SK-N-SH (cell line): ENCODE measurements around the gene KMO. TPM values are rescaled to one million over a fixed set of nuclear protein-coding genes. Genes with fewer than 3 reads are reported as not detected.
A peak's percentile ranks its signal among the peaks of the same experiment; 100 is the strongest.

Source experiments
- CTCF ChIA-PET: fragments of 300-600, 350-600 bp; formaldehyde crosslinking; extraction: SDS; loops from one replicate; lab custom pipeline; 2021; lab: Yijun Ruan, JAX
- POLR2A ChIA-PET: fragments of 350-600 bp; sonication (Branson Sonifier 250); formaldehyde crosslinking; extraction: SDS; loops from one replicate; lab custom pipeline; 2020; ENCODE audit warnings: antibody characterized with exemption, inconsistent platforms; lab: Yijun Ruan, JAX
- DNase-seq: peaks from one replicate; pipeline ENCODE4 v3.0.0; 2012
- H2AFZ ChIP-seq: fragments of 200-600 bp; sonication (generic); 2 replicates; pipeline ENCODE4 v1.8.1; 2016; ENCODE audit warnings: antibody characterized with exemption, mild to moderate bottlenecking, low read depth
- H3F3A ChIP-seq: fragments of 200-600 bp; sonication (generic); replicated peaks from 2 replicates; pipeline ENCODE3; 2016; ENCODE audit warnings: antibody characterized with exemption, mild to moderate bottlenecking; ENCODE audit not compliant: insufficient read depth
- H3K27ac ChIP-seq, 2 experiments: fragments of 200-500 bp in 1 of 2; fragments of 200-600 bp in 1 of 2; sonication (Bioruptor generic) in 1 of 2; sonication (generic), shearing (Covaris generic) in 1 of 2; 2 replicates each; pipeline versions ENCODE4 v1.5.1 to v1.6.1; 2014 to 2016; ENCODE audit warnings: low read depth in 2 of 2, inconsistent platforms in 1 of 2, low read length in 1 of 2, mild to moderate bottlenecking in 1 of 2, mixed read lengths in 1 of 2
- H3K27me3 ChIP-seq: fragments of 200-600 bp; sonication (generic), shearing (Covaris generic); 2 replicates; pipeline ENCODE4 v1.6.1; 2016; ENCODE audit warnings: mixed run types; ENCODE audit not compliant: insufficient read depth
- H3K36me3 ChIP-seq, 2 experiments: fragments of 200-500 bp in 1 of 2; fragments of 200-600 bp in 1 of 2; sonication (Bioruptor generic) in 1 of 2; sonication (generic) in 1 of 2; replicated peaks in 1 of 2; 2 replicates each; pipeline versions ENCODE3 to v1.5.1; 2014 to 2016; ENCODE audit warnings: low read length in 1 of 2, mild to moderate bottlenecking in 1 of 2; ENCODE audit not compliant: insufficient read depth in 2 of 2, control insufficient read depth in 1 of 2
- H3K4me1 ChIP-seq, 2 experiments: fragments of 200-500 bp in 1 of 2; fragments of 200-600 bp in 1 of 2; sonication (Bioruptor generic) in 1 of 2; sonication (generic), shearing (Covaris generic) in 1 of 2; 2 replicates each; pipeline versions ENCODE4 v1.5.1 to v1.6.1; 2014 to 2016; ENCODE audit warnings: low read depth in 1 of 2, low read length in 1 of 2, mixed run types in 1 of 2; ENCODE audit not compliant: insufficient read depth in 2 of 2, control insufficient read depth in 1 of 2
- H3K4me2 ChIP-seq: fragments of 200-600 bp; sonication (generic), shearing (Covaris generic); 2 replicates; pipeline ENCODE4 v1.6.1; 2017; ENCODE audit warnings: mixed run types
- H3K4me3 ChIP-seq, 2 experiments: fragments of 200-500 bp in 1 of 2; fragments of 200-600 bp in 1 of 2; sonication (Bioruptor generic) in 1 of 2; sonication (generic), shearing (Covaris generic) in 1 of 2; 2 replicates each; pipeline versions ENCODE4 v1.5.1 to v1.8.1; 2014 to 2016; ENCODE audit warnings: low read depth in 2 of 2, inconsistent platforms in 1 of 2, low read length in 1 of 2, mild to moderate bottlenecking in 1 of 2, mixed read lengths in 1 of 2, moderate library complexity in 1 of 2
- H3K79me2 ChIP-seq: fragments of 200-600 bp; sonication (generic); 2 replicates; pipeline ENCODE4 v1.8.1; 2017; ENCODE audit warnings: mild to moderate bottlenecking; ENCODE audit not compliant: insufficient read depth
- H3K9ac ChIP-seq: fragments of 200-600 bp; sonication (generic); 2 replicates; pipeline ENCODE4 v1.6.1; 2017; ENCODE audit warnings: mixed run types
- H3K9me2 ChIP-seq: fragments of 200-600 bp; sonication (generic); 2 replicates; pipeline ENCODE4 v1.6.1; 2017; ENCODE audit warnings: mixed run types
- H3K9me3 ChIP-seq: fragments of 200-600 bp; sonication (generic); 2 replicates; pipeline ENCODE4 v1.6.1; 2017; ENCODE audit warnings: mixed run types, mild to moderate bottlenecking, moderate library complexity
- H4K20me1 ChIP-seq: fragments of 200-600 bp; sonication (generic); 2 replicates; pipeline ENCODE4 v1.6.1; 2017; ENCODE audit warnings: mild to moderate bottlenecking, mixed run types; ENCODE audit not compliant: insufficient read depth
- CHD2 ChIP-seq: fragments of 150-350 bp; IDR thresholded peaks from 2 replicates; pipeline ENCODE4 v1.6.1; 2018; ENCODE audit warnings: low read length; ENCODE audit not compliant: partially characterized antibody
- EP300 ChIP-seq, 2 experiments: IDR thresholded peaks; 2 replicates each; pipeline versions ENCODE4 v1.4.0 to v1.6.1; 2012; ENCODE audit warnings: borderline replicate concordance in 1 of 2, low read depth in 1 of 2, low read length in 1 of 2
- EZH2phosphoT487 ChIP-seq: fragments of 200-600 bp; sonication (generic); IDR thresholded peaks from 2 replicates; pipeline ENCODE4 v1.6.1; 2017; ENCODE audit warnings: low read depth, mixed run types, mild to moderate bottlenecking, antibody characterized with exemption, moderate library complexity, borderline replicate concordance
- FOSL2 ChIP-seq: IDR thresholded peaks from 2 replicates; pipeline ENCODE4 v1.4.0; 2012; ENCODE audit warnings: low read depth, mild to moderate bottlenecking, moderate library complexity, borderline replicate concordance
- FOXM1 ChIP-seq: IDR thresholded peaks from 2 replicates; pipeline ENCODE4 v1.4.0; 2012; ENCODE audit warnings: low read depth, mild to moderate bottlenecking
- JUND ChIP-seq: IDR thresholded peaks from 2 replicates; pipeline ENCODE4 v1.4.0; 2012
- POLR2AphosphoS5 ChIP-seq: IDR thresholded peaks from 2 replicates; pipeline ENCODE4 v1.6.1; 2012; ENCODE audit warnings: low read depth, low read length
- RAD21 ChIP-seq: IDR thresholded peaks from 2 replicates; pipeline ENCODE4 v1.6.1; 2012; ENCODE audit warnings: mild to moderate bottlenecking, low read length
- RFX5 ChIP-seq: IDR thresholded peaks from 2 replicates; pipeline ENCODE4 v1.6.1; 2012; ENCODE audit warnings: mild to moderate bottlenecking, improper control_type of control experiment, low read length
- SMC3 ChIP-seq: IDR thresholded peaks from 2 replicates; pipeline ENCODE4 v1.6.1; 2012; ENCODE audit warnings: low read depth, low read length, improper control_type of control experiment
- YY1 ChIP-seq: IDR thresholded peaks from 2 replicates; pipeline ENCODE4 v1.4.0; 2012; ENCODE audit warnings: low read depth, mild to moderate bottlenecking
- WGBS: methylation state at CpG from one replicate; pipeline ENCODE4 v1.1.6; 2017; ENCODE audit warnings: low lambda C conversion rate; 5-methylcytosine and 5-hydroxymethylcytosine counted together
- polyA plus RNA-seq, 3 experiments: library from polyadenylated mRNA; depleted of rRNA; stranded (reverse); fragments of >200 nt; gene quantifications; 2 replicates each; pipeline ENCODE4 v1.2.3, GENCODE V29; 2012
- TF ChIP-seq, protein P1 (sequence below): IDR thresholded peaks from 2 replicates; pipeline ENCODE4 v1.4.0; 2012; ENCODE audit warnings: low read depth, borderline replicate concordance
- TF ChIP-seq, protein P2 (sequence below): IDR thresholded peaks from 2 replicates; pipeline ENCODE4 v1.6.1; 2012; ENCODE audit warnings: mild to moderate bottlenecking, low read depth, low read length, moderate library complexity

The KMO gene
- polyA plus RNA-seq, 1 of the 3 experiments (the other 2 are of a cell fraction) = not detected

DNA sequence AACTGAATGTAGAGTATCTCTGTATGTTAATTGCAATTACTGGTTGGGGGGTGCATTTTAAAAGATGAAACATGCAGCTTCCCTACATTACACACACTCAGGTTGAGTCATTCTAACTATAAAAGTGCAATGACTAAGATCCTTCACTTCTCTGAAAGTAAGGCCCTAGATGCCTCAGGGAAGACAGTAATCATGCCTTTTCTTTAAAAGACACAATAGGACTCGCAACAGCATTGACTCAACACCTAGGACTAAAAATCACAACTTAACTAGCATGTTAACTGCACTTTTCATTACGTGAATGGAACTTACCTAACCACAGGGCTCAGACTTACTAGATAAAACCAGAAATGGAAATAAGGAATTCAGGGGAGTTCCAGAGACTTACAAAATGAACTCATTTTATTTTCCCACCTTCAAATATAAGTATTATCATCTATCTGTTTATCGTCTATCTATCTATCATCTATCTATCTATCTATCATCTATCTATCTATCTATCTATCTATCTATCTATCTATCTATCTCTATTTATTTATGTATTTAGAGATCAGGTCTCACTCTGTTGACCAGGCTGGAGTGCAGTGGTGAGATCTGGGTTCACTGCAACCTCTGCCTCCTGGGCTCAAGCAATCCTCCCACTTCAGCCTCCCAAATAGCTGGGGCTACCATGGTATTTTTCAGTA, 60.2 kb downstream of the KMO start:
- Histone ChIP-seq H3K4me1 (peaks cover 0 to 13% of the 10 kb centered on the region in 2 experiments; a peak in 1 of 4 replicates), H4K20me1 (no peaks in the 10 kb centered on the region), H3K36me3 (peaks cover 4 to 13% of the 10 kb centered on the region in 2 experiments), H3K4me2 (0 out of 2 replicates have a peak overlapping the region, but pooled peaks have one; percentile 47), H3K4me3 (no peak overlapping the region), H2AFZ (peak overlapping the region; percentile 57; the same call in 1 of the 2 replicates), H3K9me3 (no peaks in the 10 kb centered on the region), H3F3A (peaks cover 17% of the 10 kb centered on the region), H3K9ac (no peak overlapping the region), H3K79me2 (no peaks in the 10 kb centered on the region), H3K27me3 (no peaks in the 10 kb centered on the region), H3K27ac (peak overlapping the region in 1 of 2 experiments; percentile 48; a peak in 2 of 4 replicates), H3K9me2 (no peaks in the 10 kb centered on the region)
- WGBS = 71% methylated on average over 3 of the region's 3 CpGs
- ChIA-PET POLR2A (no interaction called here), CTCF (interaction anchor here (1.1 kb wide), 1 partner anchor 19 kb away, joined by 3 read pairs; no protein-coding TSS in a partner anchor)
- no peak for DNase-seq
- peak; percentile 61 for TF ChIP-seq JUND
- peak; percentile 53; the same call in 1 of the 2 replicates for TF ChIP-seq FOSL2
- TF ChIP-seq RAD21 = no peak
- TF ChIP-seq POLR2AphosphoS5 = no peak
- TF ChIP-seq, protein P1, sequence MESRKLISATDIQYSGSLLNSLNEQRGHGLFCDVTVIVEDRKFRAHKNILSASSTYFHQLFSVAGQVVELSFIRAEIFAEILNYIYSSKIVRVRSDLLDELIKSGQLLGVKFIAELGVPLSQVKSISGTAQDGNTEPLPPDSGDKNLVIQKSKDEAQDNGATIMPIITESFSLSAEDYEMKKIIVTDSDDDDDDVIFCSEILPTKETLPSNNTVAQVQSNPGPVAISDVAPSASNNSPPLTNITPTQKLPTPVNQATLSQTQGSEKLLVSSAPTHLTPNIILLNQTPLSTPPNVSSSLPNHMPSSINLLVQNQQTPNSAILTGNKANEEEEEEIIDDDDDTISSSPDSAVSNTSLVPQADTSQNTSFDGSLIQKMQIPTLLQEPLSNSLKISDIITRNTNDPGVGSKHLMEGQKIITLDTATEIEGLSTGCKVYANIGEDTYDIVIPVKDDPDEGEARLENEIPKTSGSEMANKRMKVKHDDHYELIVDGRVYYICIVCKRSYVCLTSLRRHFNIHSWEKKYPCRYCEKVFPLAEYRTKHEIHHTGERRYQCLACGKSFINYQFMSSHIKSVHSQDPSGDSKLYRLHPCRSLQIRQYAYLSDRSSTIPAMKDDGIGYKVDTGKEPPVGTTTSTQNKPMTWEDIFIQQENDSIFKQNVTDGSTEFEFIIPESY = no peak
- TF ChIP-seq CHD2 = no peak
- no peak for TF ChIP-seq YY1
- TF ChIP-seq SMC3 = no peak
- no peak for TF ChIP-seq EP300 (IDR thresholded peaks at IDR 0.05; ENCODE audit: borderline replicate concordance in 1 of 2, low read depth in 1 of 2, low read length in 1 of 2)
- TF ChIP-seq, protein P2, sequence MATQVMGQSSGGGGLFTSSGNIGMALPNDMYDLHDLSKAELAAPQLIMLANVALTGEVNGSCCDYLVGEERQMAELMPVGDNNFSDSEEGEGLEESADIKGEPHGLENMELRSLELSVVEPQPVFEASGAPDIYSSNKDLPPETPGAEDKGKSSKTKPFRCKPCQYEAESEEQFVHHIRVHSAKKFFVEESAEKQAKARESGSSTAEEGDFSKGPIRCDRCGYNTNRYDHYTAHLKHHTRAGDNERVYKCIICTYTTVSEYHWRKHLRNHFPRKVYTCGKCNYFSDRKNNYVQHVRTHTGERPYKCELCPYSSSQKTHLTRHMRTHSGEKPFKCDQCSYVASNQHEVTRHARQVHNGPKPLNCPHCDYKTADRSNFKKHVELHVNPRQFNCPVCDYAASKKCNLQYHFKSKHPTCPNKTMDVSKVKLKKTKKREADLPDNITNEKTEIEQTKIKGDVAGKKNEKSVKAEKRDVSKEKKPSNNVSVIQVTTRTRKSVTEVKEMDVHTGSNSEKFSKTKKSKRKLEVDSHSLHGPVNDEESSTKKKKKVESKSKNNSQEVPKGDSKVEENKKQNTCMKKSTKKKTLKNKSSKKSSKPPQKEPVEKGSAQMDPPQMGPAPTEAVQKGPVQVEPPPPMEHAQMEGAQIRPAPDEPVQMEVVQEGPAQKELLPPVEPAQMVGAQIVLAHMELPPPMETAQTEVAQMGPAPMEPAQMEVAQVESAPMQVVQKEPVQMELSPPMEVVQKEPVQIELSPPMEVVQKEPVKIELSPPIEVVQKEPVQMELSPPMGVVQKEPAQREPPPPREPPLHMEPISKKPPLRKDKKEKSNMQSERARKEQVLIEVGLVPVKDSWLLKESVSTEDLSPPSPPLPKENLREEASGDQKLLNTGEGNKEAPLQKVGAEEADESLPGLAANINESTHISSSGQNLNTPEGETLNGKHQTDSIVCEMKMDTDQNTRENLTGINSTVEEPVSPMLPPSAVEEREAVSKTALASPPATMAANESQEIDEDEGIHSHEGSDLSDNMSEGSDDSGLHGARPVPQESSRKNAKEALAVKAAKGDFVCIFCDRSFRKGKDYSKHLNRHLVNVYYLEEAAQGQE = no peak
- no peak for TF ChIP-seq EZH2phosphoT487
- no peak for TF ChIP-seq RFX5
- TF ChIP-seq FOXM1 = no peak
